Mesenchymal stem cell (in vitro differentiated cells and primary cell): Measurements from ENCODE around the gene SERPINB6.
A peak's percentile ranks its signal among the peaks of the same experiment; 100 is the strongest.
"Not testable (repeated sequence)": the region's sequence is repeated elsewhere in the genome, so short reads cannot be mapped to it uniquely, and the experiment has no call there.

Experiments
- DNase-seq: peaks from one replicate; pipeline ENCODE4 v3.0.0-alpha.2; 2013
- H2AFZ ChIP-seq: one replicate; pipeline ENCODE4 v1.6.1; 2013; ENCODE audit warnings: low read depth, mild to moderate bottlenecking, control low read depth, inconsistent platforms, low read length, moderate library complexity
- H2AK5ac ChIP-seq: 2 replicates; pipeline ENCODE4 v1.6.1; 2013; ENCODE audit warnings: low read length, moderate library complexity, mild to moderate bottlenecking, inconsistent platforms; ENCODE audit not compliant: severe bottlenecking
- H2BK120ac ChIP-seq: one replicate; pipeline ENCODE4 v1.6.1; 2013; ENCODE audit warnings: low read depth, mild to moderate bottlenecking, inconsistent platforms, low read length, moderate library complexity
- H2BK12ac ChIP-seq, 2 experiments: one replicate each; pipeline ENCODE4 v1.6.1; 2013; ENCODE audit warnings: inconsistent platforms in 2 of 2, low read length in 2 of 2, mild to moderate bottlenecking in 2 of 2, moderate library complexity in 2 of 2, control low read depth in 1 of 2
- H2BK15ac ChIP-seq: one replicate; pipeline ENCODE4 v1.6.1; 2013; ENCODE audit warnings: mild to moderate bottlenecking, low read depth, inconsistent platforms; ENCODE audit not compliant: poor library complexity, severe bottlenecking
- H2BK5ac ChIP-seq: 2 replicates; pipeline ENCODE4 v1.6.1; 2013; ENCODE audit warnings: low read depth, mild to moderate bottlenecking, low read length, control low read depth, inconsistent platforms; ENCODE audit not compliant: poor library complexity, severe bottlenecking
- H3K14ac ChIP-seq, 2 experiments: one replicate each; pipeline ENCODE4 v1.6.1; 2013; ENCODE audit warnings: inconsistent platforms in 2 of 2, low read length in 2 of 2, control low read depth in 1 of 2, mild to moderate bottlenecking in 1 of 2, moderate library complexity in 1 of 2
- H3K18ac ChIP-seq, 2 experiments: one replicate each; pipeline ENCODE4 v1.6.1; 2013; ENCODE audit warnings: inconsistent platforms in 2 of 2, low read length in 2 of 2, control low read depth in 1 of 2, low read depth in 1 of 2, mild to moderate bottlenecking in 1 of 2
- H3K23ac ChIP-seq, 2 experiments: one replicate each; pipeline ENCODE4 v1.6.1; 2013; ENCODE audit warnings: inconsistent platforms in 2 of 2, low read length in 2 of 2, mild to moderate bottlenecking in 2 of 2, moderate library complexity in 2 of 2, control low read depth in 1 of 2
- H3K27ac ChIP-seq: 2 replicates; pipeline ENCODE4 v1.5.1; 2013; ENCODE audit warnings: mild to moderate bottlenecking, moderate library complexity, low read length, control low read depth, inconsistent platforms; ENCODE audit not compliant: poor library complexity, severe bottlenecking
- H3K27me3 ChIP-seq, 2 experiments: 2 replicates each; pipeline versions ENCODE4 v1.6.1 to v1.7.0; 2013; ENCODE audit warnings: low read length in 2 of 2, mild to moderate bottlenecking in 2 of 2, moderate library complexity in 2 of 2, control low read depth in 1 of 2, inconsistent platforms in 1 of 2; ENCODE audit not compliant: control insufficient read depth in 1 of 2, insufficient read depth in 1 of 2
- H3K36me3 ChIP-seq, 2 experiments: 2 replicates each; pipeline versions ENCODE4 v1.6.1 to v1.7.0; 2013; ENCODE audit warnings: low read length in 2 of 2, control low read depth in 1 of 2, inconsistent platforms in 1 of 2, low read depth in 1 of 2, mild to moderate bottlenecking in 1 of 2; ENCODE audit not compliant: insufficient read depth in 2 of 2, control insufficient read depth in 1 of 2
- H3K4ac ChIP-seq, 2 experiments: one replicate each; pipeline ENCODE4 v1.6.1; 2013; ENCODE audit warnings: inconsistent platforms in 2 of 2, low read length in 2 of 2, mild to moderate bottlenecking in 2 of 2, moderate library complexity in 2 of 2, control low read depth in 1 of 2, low read depth in 1 of 2
- H3K4me1 ChIP-seq: 2 replicates; pipeline ENCODE4 v1.6.1; 2013; ENCODE audit warnings: low read depth, low read length, control low read depth; ENCODE audit not compliant: control insufficient read depth, insufficient read depth
- H3K4me2 ChIP-seq: 2 replicates; pipeline ENCODE4 v1.6.1; 2013; ENCODE audit warnings: low read length, mild to moderate bottlenecking, inconsistent platforms; ENCODE audit not compliant: poor library complexity, severe bottlenecking
- H3K4me3 ChIP-seq, 2 experiments: 2 replicates each; pipeline versions ENCODE4 v1.5.1 to v1.7.0; 2013; ENCODE audit warnings: low read length in 2 of 2, mild to moderate bottlenecking in 2 of 2, control low read depth in 1 of 2, low read depth in 1 of 2; ENCODE audit not compliant: insufficient read depth in 1 of 2
- H3K79me1 ChIP-seq: replicated peaks from 2 replicates; pipeline ENCODE4 v1.6.1; 2013; ENCODE audit warnings: mild to moderate bottlenecking, control low read depth, low read length, inconsistent platforms; ENCODE audit not compliant: poor library complexity, severe bottlenecking
- H3K9ac ChIP-seq: 2 replicates; pipeline ENCODE4 v1.7.0; 2013; ENCODE audit warnings: mild to moderate bottlenecking, low read length, moderate library complexity
- H3K9me3 ChIP-seq: 2 replicates; pipeline ENCODE4 v1.7.0; 2013; ENCODE audit warnings: mild to moderate bottlenecking, low read length; ENCODE audit not compliant: control insufficient read depth
- H4K8ac ChIP-seq: one replicate; pipeline ENCODE4 v1.6.1; 2013; ENCODE audit warnings: inconsistent platforms, mild to moderate bottlenecking, low read length, moderate library complexity
- H4K91ac ChIP-seq: one replicate; pipeline ENCODE4 v1.6.1; 2013; ENCODE audit warnings: mild to moderate bottlenecking, low read length, inconsistent platforms
- WGBS: methylation state at CpG from one replicate; pipeline ENCODE4 v1.1.7; 2013; ENCODE audit warnings: mixed read lengths; 5-methylcytosine and 5-hydroxymethylcytosine counted together

The SERPINB6 gene

GRCh38 chr6:2972685-2973084 lies 1.3 kb upstream of the SERPINB6 start:
- WGBS, result 97% methylated on average over 5 of the region's 5 CpGs
- not testable (repeated sequence) for H3K27me3 ChIP-seq, H2BK120ac ChIP-seq

GRCh38 chr6:2972219-2972487 lies 786 bp upstream of the SERPINB6 start:
- not testable (repeated sequence) for H3K27ac ChIP-seq

More at GRCh38 chr6:2972685-2973084, 1.3 kb upstream of the SERPINB6 start:
- not testable (repeated sequence) for H2BK12ac ChIP-seq, H2AK5ac ChIP-seq, H3K36me3 ChIP-seq, H3K4me3 ChIP-seq, H3K27ac ChIP-seq, H4K91ac ChIP-seq, H2BK5ac ChIP-seq, H3K18ac ChIP-seq, H2BK15ac ChIP-seq, H3K9me3 ChIP-seq, H4K8ac ChIP-seq, H3K4me2 ChIP-seq, H3K79me1 ChIP-seq, H3K23ac ChIP-seq, H2AFZ ChIP-seq, H3K4ac ChIP-seq, DNase-seq, H3K14ac ChIP-seq
- Histone ChIP-seq H3K4me1 (peaks cover 12% of the 10 kb centered on the region), H3K9ac (peak overlapping the region; percentile 93)

GRCh38 chr6:2970753-2971419 lies 481 bp downstream of the SERPINB6 start:
- H3K14ac ChIP-seq, result peak overlapping the region in 1 of 2 experiments; percentile 18
- peaks cover 2 to 7% of the 10 kb centered on the region in 2 experiments for H3K36me3 ChIP-seq
- peak; percentile 65 for DNase-seq
- H2AK5ac ChIP-seq, result no peak overlapping the region
- H3K4ac ChIP-seq, result peak overlapping the region; percentile 80 to 98
- H2BK12ac ChIP-seq, result peak overlapping the region in 1 of 2 experiments; percentile 90
- H3K27ac ChIP-seq, result peak overlapping the region; percentile 50
- under 1% methylated on average over 28 of the region's 80 CpGs for WGBS
- peaks cover 9% of the 10 kb centered on the region for H3K4me1 ChIP-seq
- H3K9me3 ChIP-seq, result no peaks in the 10 kb centered on the region
- H3K23ac ChIP-seq, result peak overlapping the region in 1 of 2 experiments; percentile 80
- peak overlapping the region; percentile 68 for H2BK15ac ChIP-seq
- peak overlapping the region; percentile 81 to 85 for H3K4me3 ChIP-seq
- H3K4me2 ChIP-seq, result peak overlapping the region; percentile 89
- H4K91ac ChIP-seq, result peak overlapping the region; percentile 90
- peaks cover 10% of the 10 kb centered on the region for H3K79me1 ChIP-seq
- no peaks in the 10 kb centered on the region for H3K27me3 ChIP-seq
- peak overlapping the region; percentile 87 to 90 for H3K18ac ChIP-seq
- peak overlapping the region; percentile 93 for H3K9ac ChIP-seq
- peak overlapping the region; percentile 36 for H2AFZ ChIP-seq
- H4K8ac ChIP-seq, result peak overlapping the region; percentile 87
- H2BK5ac ChIP-seq, result peak overlapping the region; percentile 57
- H2BK120ac ChIP-seq, result peak overlapping the region; percentile 93

More at GRCh38 chr6:2972219-2972487, 786 bp upstream of the SERPINB6 start:
- H3K4me1 ChIP-seq, result peaks cover 12% of the 10 kb centered on the region
- H3K9me3 ChIP-seq, H2BK15ac ChIP-seq, DNase-seq, H3K14ac ChIP-seq, H3K4me2 ChIP-seq, H3K4ac ChIP-seq, H3K27me3 ChIP-seq, H2AK5ac ChIP-seq, H2BK120ac ChIP-seq, H4K8ac ChIP-seq, H2AFZ ChIP-seq, H2BK5ac ChIP-seq, H2BK12ac ChIP-seq, H3K36me3 ChIP-seq, H4K91ac ChIP-seq, H3K18ac ChIP-seq, H3K79me1 ChIP-seq, H3K23ac ChIP-seq: not testable (repeated sequence)
- 67% methylated on average over 1 of the region's 1 CpG for WGBS
- peak overlapping the region; percentile 93 for H3K9ac ChIP-seq
- peak overlapping the region in 1 of 2 experiments; percentile 85 for H3K4me3 ChIP-seq

GRCh38 chr6:2970034-2970685 lies 1.2 kb downstream of the SERPINB6 start:
- Histone ChIP-seq H3K18ac (peak overlapping the region in 1 of 2 experiments; percentile 13), H3K9me3 (no peaks in the 10 kb centered on the region), H3K14ac (no peak overlapping the region), H3K4ac (no peak overlapping the region), H2BK15ac (no peak overlapping the region), H2AK5ac (no peak overlapping the region), H3K79me1 (peaks cover 12% of the 10 kb centered on the region), H2BK12ac (no peak overlapping the region), H3K9ac (peak overlapping the region; percentile 93), H4K8ac (peak overlapping the region; percentile 75), H2BK5ac (no peak overlapping the region), H3K4me1 (peaks cover 9% of the 10 kb centered on the region), H3K27ac (peak overlapping the region; percentile 17), H2AFZ (no peak overlapping the region), H3K27me3 (no peaks in the 10 kb centered on the region), H3K4me2 (peak overlapping the region; percentile 89), H2BK120ac (no peak overlapping the region), H4K91ac (peak overlapping the region; percentile 18), H3K36me3 (peaks cover 2 to 7% of the 10 kb centered on the region in 2 experiments), H3K23ac (peak overlapping the region in 1 of 2 experiments; percentile 23), H3K4me3 (peak overlapping the region in 1 of 2 experiments; percentile 85)
- peak; percentile 38 for DNase-seq
- WGBS, result 33% methylated on average over 8 of the region's 10 CpGs
